ENCODE results near the gene INPP5J. TPM values are rescaled to one million over a fixed set of nuclear protein-coding genes. Genes with fewer than 3 reads are reported as not detected.

Gene INPP5J
- total and polyA plus RNA-seq, 9 donors = 0.63 to 3.1 (median 1.1) TPM

DNA sequence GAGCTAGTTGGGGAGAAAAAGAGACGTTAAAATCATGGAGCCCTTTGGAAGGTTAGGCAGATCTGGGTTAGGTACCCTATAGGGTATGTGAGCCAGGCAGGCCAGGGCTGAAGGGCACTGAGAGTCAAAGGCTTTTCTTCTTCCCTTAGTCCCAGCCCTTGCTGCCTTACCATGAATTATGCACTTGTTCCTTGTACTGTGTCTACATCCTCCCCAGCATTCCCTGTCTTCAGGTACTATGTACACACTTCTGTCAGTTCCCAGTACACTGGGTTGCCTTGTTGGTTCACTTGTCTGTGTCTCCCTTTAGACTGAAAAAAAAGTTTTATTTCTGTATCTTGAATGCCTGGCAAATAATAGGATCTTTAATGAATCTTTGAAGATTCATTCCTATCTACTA is 54.2 kb downstream of the INPP5J start:
- no peak for DNase-seq
- H3K4me3 ChIP-seq = no peak overlapping the region
- peaks cover 9% of the 10 kb centered on the region for H3K4me1 ChIP-seq (ENCODE audit: insufficient read depth)
- H3K36me3 ChIP-seq = no peaks in the 10 kb centered on the region
- intact Hi-C loops (cut with DNase I) = no loop called here
- H3K27me3 ChIP-seq = no peaks in the 10 kb centered on the region
- WGBS, 3 donors = 87 to 98% (median 93%) methylated on average over 1 of the region's 1 CpG
- TF ChIP-seq POLR2A (IDR thresholded peaks at IDR 0.05) (no peak), EP300 (IDR thresholded peaks at IDR 0.05) (no peak)
- TF ChIP-seq, protein P1, sequence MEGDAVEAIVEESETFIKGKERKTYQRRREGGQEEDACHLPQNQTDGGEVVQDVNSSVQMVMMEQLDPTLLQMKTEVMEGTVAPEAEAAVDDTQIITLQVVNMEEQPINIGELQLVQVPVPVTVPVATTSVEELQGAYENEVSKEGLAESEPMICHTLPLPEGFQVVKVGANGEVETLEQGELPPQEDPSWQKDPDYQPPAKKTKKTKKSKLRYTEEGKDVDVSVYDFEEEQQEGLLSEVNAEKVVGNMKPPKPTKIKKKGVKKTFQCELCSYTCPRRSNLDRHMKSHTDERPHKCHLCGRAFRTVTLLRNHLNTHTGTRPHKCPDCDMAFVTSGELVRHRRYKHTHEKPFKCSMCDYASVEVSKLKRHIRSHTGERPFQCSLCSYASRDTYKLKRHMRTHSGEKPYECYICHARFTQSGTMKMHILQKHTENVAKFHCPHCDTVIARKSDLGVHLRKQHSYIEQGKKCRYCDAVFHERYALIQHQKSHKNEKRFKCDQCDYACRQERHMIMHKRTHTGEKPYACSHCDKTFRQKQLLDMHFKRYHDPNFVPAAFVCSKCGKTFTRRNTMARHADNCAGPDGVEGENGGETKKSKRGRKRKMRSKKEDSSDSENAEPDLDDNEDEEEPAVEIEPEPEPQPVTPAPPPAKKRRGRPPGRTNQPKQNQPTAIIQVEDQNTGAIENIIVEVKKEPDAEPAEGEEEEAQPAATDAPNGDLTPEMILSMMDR (IDR thresholded peaks at IDR 0.05) = no peak
- no peak overlapping the region for H3K27ac ChIP-seq
- no peaks in the 10 kb centered on the region for H3K9me3 ChIP-seq

DNA sequence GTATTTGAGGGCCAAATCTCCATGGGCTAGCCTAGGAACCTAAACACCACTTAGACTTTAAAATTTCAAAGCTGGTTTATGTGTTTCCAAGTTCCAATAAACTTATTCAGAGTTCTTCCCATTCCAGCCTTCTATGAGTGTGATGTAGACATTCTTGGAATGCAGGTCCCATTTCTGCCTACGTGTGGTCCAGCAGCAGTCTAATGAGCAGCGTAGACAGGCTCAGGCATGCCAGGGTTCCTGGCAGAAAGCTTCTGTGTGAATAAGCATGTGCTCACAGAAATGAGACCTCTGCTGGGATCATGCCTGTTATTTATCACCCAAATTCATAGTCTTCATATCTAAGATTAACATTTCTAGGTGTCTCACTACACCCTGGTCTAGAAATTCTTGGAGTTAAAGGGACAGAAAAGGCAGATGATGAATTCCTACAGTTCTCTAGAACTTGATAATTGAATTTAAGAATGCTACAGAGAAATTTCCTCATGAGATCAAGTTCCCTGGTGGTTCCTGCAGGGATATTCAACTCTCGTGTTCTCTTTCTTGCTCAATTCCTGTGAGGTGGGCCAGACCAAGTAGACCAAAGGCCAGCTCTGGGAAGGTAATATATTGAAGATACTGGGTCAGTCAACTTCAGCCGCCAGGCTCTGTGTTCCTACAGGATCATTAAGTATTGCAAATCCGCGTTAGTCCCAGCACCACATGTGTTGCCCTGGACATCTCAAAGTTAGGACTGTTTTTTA is 54.8 kb downstream of the INPP5J start:
- TF ChIP-seq, protein P1 (IDR thresholded peaks at IDR 0.05) = no peak
- TF ChIP-seq EP300 (IDR thresholded peaks at IDR 0.05) (no peak), POLR2A (IDR thresholded peaks at IDR 0.05) (no peak)
- H3K36me3 ChIP-seq = no peaks in the 10 kb centered on the region
- H3K4me3 ChIP-seq = no peak overlapping the region
- H3K4me1 ChIP-seq (ENCODE audit: insufficient read depth) = peaks cover 9% of the 10 kb centered on the region
- DNase-seq = no peak
- H3K27ac ChIP-seq = no peak overlapping the region
- no peaks in the 10 kb centered on the region for H3K27me3 ChIP-seq
- no peaks in the 10 kb centered on the region for H3K9me3 ChIP-seq
- intact Hi-C loops (cut with DNase I) = no loop called here
- WGBS, 3 donors = 75 to 90% (median 78%) methylated on average over 6 of the region's 6 CpGs

DNA sequence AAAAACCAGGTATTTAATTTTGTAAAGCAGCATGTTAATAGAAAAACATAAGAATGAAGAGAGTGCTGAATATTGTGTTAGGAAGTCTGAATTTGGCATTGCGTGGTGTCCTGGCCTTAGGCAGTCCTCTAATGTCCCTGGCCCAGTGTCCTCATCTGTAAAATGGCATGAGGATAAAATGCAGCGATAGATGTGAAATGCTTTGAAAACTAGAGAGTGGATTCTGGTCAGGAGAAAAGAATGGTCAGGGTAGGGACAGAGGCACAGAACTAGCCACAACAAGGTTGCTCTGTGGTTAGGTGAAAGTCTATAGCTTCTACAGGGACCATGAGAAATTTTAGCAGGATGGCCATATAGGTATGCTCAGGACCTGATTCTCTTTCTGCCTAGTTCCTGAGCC is 56.1 kb downstream of the INPP5J start:
- H3K36me3 ChIP-seq = no peaks in the 10 kb centered on the region
- H3K9me3 ChIP-seq = no peaks in the 10 kb centered on the region
- H3K4me3 ChIP-seq = no peak overlapping the region
- intact Hi-C loops (cut with DNase I) = no loop called here
- DNase-seq = no peak
- WGBS, 3 donors = 96 to 97% (median 97%) methylated on average over 2 of the region's 2 CpGs
- TF ChIP-seq EP300 (IDR thresholded peaks at IDR 0.05) (no peak), POLR2A (IDR thresholded peaks at IDR 0.05) (no peak)
- TF ChIP-seq, protein P1 (IDR thresholded peaks at IDR 0.05) = no peak
- H3K27me3 ChIP-seq = no peaks in the 10 kb centered on the region
- peaks cover 7% of the 10 kb centered on the region for H3K4me1 ChIP-seq (ENCODE audit: insufficient read depth)
- no peak overlapping the region for H3K27ac ChIP-seq

DNA sequence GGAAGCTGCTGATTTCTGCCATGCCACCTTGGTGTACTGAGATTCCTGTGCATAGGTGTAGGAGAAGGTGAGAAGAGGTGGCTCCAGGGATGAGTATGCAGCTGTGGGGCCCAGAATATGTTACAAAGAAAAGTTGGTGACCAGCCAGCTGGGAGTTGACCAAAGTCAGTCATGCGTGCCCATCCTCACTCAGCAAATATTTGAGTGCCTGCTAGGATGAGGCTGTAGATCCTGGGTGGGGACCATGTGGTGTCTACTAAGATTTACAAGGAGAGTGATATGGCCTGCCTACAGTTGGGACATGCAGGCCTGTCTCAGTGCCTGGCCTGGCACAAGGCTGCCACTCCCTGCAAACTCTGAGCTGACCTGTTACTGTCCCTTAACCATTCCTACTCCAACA is 56.6 kb downstream of the INPP5J start:
- Histone ChIP-seq H3K36me3 (no peaks in the 10 kb centered on the region), H3K9me3 (no peaks in the 10 kb centered on the region), H3K4me3 (no peak overlapping the region), H3K4me1 (ENCODE audit: insufficient read depth) (peaks cover 7% of the 10 kb centered on the region), H3K27me3 (no peaks in the 10 kb centered on the region), H3K27ac (no peak overlapping the region)
- WGBS, 3 donors = 48 to 65% (median 50%) methylated on average over 1 of the region's 1 CpG
- TF ChIP-seq, protein P1 (IDR thresholded peaks at IDR 0.05) = no peak
- TF ChIP-seq EP300 (IDR thresholded peaks at IDR 0.05) (no peak), POLR2A (IDR thresholded peaks at IDR 0.05) (no peak)
- intact Hi-C loops (cut with DNase I) = no loop called here
- no peak for DNase-seq

Data from ovary (tissue), 9 donors.